Measurements from ENCODE around the gene PDE6G.
A peak's percentile ranks its signal among the peaks of the same experiment; 100 is the strongest.

- TF ChIP-seq CTCF (IDR thresholded peaks at IDR 0.05): no peak
- peak; percentile 45 to 90 for TF ChIP-seq POLR2A (IDR thresholded peaks at IDR 0.05)
These were observed 10.2 kb upstream of the PDE6G start, which contains the start of the genes CCDC137 and OXLD1 for GRCh38 chr17:81666342-81667191.

All from uterus (tissue), 2 donors.